H1 (cell line): ENCODE data around the gene GNG4. TPM values are rescaled to one million over a fixed set of nuclear protein-coding genes. Genes with fewer than 3 reads are reported as not detected.

ENCODE experiments used
- CTCF ChIA-PET: fragments of 300-600 bp; sonication (Branson Sonifier 250); formaldehyde crosslinking; loops from one replicate; lab custom pipeline; 2021; ENCODE audit not compliant: partially characterized antibody; lab: Charles Lee
- POLR2A ChIA-PET: fragments of 300-600 bp; sonication (Branson Sonifier 250); formaldehyde crosslinking; loops from one replicate; lab custom pipeline; 2021; ENCODE audit warnings: inconsistent platforms; ENCODE audit not compliant: partially characterized antibody; lab: Charles Lee
- DNase-seq, 2 experiments: peaks; one replicate each; pipeline versions ENCODE4 v3.0.0 to v3.0.0-alpha.2; 2010 to 2022; ENCODE audit warnings: low spot score in 2 of 2, low read depth in 1 of 2, mixed read lengths in 1 of 2
- FAIRE-seq: peaks from 2 replicates; lab custom pipeline; 2011; peaks lifted over from hg19 to GRCh38; lab: Jason Lieb, UNC
- H2AFZ ChIP-seq: 2 replicates; pipeline ENCODE4 v1.8.1; 2012; ENCODE audit warnings: low read length, inconsistent platforms
- H2AK5ac ChIP-seq: 2 replicates; pipeline ENCODE4 v1.6.1; 2013; ENCODE audit warnings: low read depth, low read length
- H2BK120ac ChIP-seq: replicated peaks from 2 replicates; pipeline ENCODE3; 2013; ENCODE audit warnings: low read depth, low read length, inconsistent platforms
- H2BK12ac ChIP-seq: 2 replicates; pipeline ENCODE4 v1.6.1; 2013; ENCODE audit warnings: low read depth, low read length
- H2BK15ac ChIP-seq: 2 replicates; pipeline ENCODE4 v1.6.1; 2013; ENCODE audit warnings: low read length
- H2BK20ac ChIP-seq: 2 replicates; pipeline ENCODE4 v1.6.1; 2013; ENCODE audit warnings: low read length
- H2BK5ac ChIP-seq: 2 replicates; pipeline ENCODE4 v1.6.1; 2013; ENCODE audit warnings: low read depth, low read length
- H3K14ac ChIP-seq: 2 replicates; pipeline ENCODE4 v1.6.1; 2013; ENCODE audit warnings: inconsistent platforms; ENCODE audit not compliant: insufficient read length
- H3K18ac ChIP-seq: 2 replicates; pipeline ENCODE4 v1.6.1; 2013; ENCODE audit warnings: low read length; ENCODE audit errors: extremely low read depth
- H3K23ac ChIP-seq: 2 replicates; pipeline ENCODE4 v1.6.1; 2013; ENCODE audit warnings: inconsistent platforms; ENCODE audit not compliant: insufficient read length
- H3K23me2 ChIP-seq: 2 replicates; pipeline ENCODE4 v1.6.1; 2013; ENCODE audit warnings: low read depth, low read length
- H3K27ac ChIP-seq: 2 replicates; pipeline ENCODE4 v1.6.1; 2011; ENCODE audit warnings: low read depth, low read length, inconsistent platforms
- H3K27me3 ChIP-seq, 4 experiments: replicated peaks in 1 of 4; 1 replicate in 1 of 4; 2 replicates in 3 of 4; pipeline versions ENCODE4 v1.6.1 to v1.8.1; 2011 to 2013; ENCODE audit warnings: low read length in 3 of 4, mild to moderate bottlenecking in 3 of 4, inconsistent platforms in 2 of 4, mixed read lengths in 2 of 4, moderate library complexity in 1 of 4; ENCODE audit not compliant: control insufficient read depth in 3 of 4, insufficient read depth in 3 of 4; ENCODE audit errors: extremely low read depth in 1 of 4
- H3K36me3 ChIP-seq, 4 experiments: 2 replicates each; pipeline versions ENCODE4 v1.6.1 to v1.8.1; 2011 to 2013; ENCODE audit warnings: mild to moderate bottlenecking in 4 of 4, low read length in 3 of 4, moderate library complexity in 2 of 4, control low read depth in 1 of 4, inconsistent platforms in 1 of 4; ENCODE audit not compliant: insufficient read depth in 4 of 4, control insufficient read depth in 2 of 4
- H3K4ac ChIP-seq: replicated peaks from 2 replicates; pipeline ENCODE3; 2013; ENCODE audit warnings: low read length, low read depth, mixed read lengths, inconsistent platforms; ENCODE audit not compliant: insufficient read length
- H3K4me1 ChIP-seq, 4 experiments: replicated peaks in 1 of 4; 1 replicate in 1 of 4; 2 replicates in 3 of 4; pipeline versions ENCODE4 v1.6.1 to v1.8.1; 2011 to 2013; ENCODE audit warnings: low read length in 3 of 4, inconsistent platforms in 2 of 4, mixed read lengths in 1 of 4; ENCODE audit not compliant: insufficient read depth in 4 of 4, control insufficient read depth in 3 of 4
- H3K4me2 ChIP-seq, 2 experiments: 2 replicates each; pipeline versions ENCODE4 v1.6.1 to v1.8.1; 2011 to 2013; ENCODE audit warnings: low read depth in 2 of 2, low read length in 2 of 2, control low read depth in 1 of 2, inconsistent platforms in 1 of 2, mild to moderate bottlenecking in 1 of 2; ENCODE audit not compliant: insufficient read depth in 1 of 2
- H3K4me3 ChIP-seq, 4 experiments: fragments of 200-600, 300-600 bp in 1 of 4; sonication (generic), shearing (Covaris generic), sonication (Bioruptor Twin) in 1 of 4; 2 replicates each; pipeline versions ENCODE4 v1.5.1 to v1.8.1; 2011 to 2016; ENCODE audit warnings: low read length in 4 of 4, low read depth in 3 of 4, control low read depth in 2 of 4, inconsistent platforms in 2 of 4, mild to moderate bottlenecking in 2 of 4, mixed read lengths in 1 of 4, moderate library complexity in 1 of 4; ENCODE audit not compliant: insufficient read depth in 2 of 4; ENCODE audit errors: extremely low read depth in 1 of 4
- H3K56ac ChIP-seq: replicated peaks from 2 replicates; pipeline ENCODE3; 2013; ENCODE audit warnings: low read depth, mild to moderate bottlenecking, mixed read lengths, low read length, inconsistent platforms; ENCODE audit not compliant: insufficient read length
- H3K79me1 ChIP-seq: 2 replicates; pipeline ENCODE4 v1.6.1; 2013; ENCODE audit warnings: low read depth, low read length, control low read depth
- H3K79me2 ChIP-seq, 2 experiments: 2 replicates each; pipeline versions ENCODE4 v1.6.1 to v1.8.1; 2012 to 2013; ENCODE audit warnings: low read length in 2 of 2, mild to moderate bottlenecking in 2 of 2, inconsistent platforms in 1 of 2; ENCODE audit not compliant: insufficient read depth in 2 of 2, control insufficient read depth in 1 of 2
- H3K9ac ChIP-seq, 4 experiments: replicated peaks in 1 of 4; 1 replicate in 1 of 4; 2 replicates in 3 of 4; pipeline versions ENCODE4 v1.6.1 to v1.8.1; 2011 to 2013; ENCODE audit warnings: low read depth in 3 of 4, low read length in 3 of 4, control low read depth in 2 of 4, mild to moderate bottlenecking in 2 of 4, moderate library complexity in 2 of 4, inconsistent platforms in 1 of 4; ENCODE audit errors: extremely low read depth in 1 of 4
- H3K9me3 ChIP-seq, 2 experiments: 2 replicates each; pipeline versions ENCODE4 v1.6.1 to v1.8.1; 2012 to 2013; ENCODE audit warnings: mild to moderate bottlenecking in 2 of 2, moderate library complexity in 2 of 2, control low read depth in 1 of 2, inconsistent platforms in 1 of 2, low read depth in 1 of 2, low read length in 1 of 2, mixed read lengths in 1 of 2; ENCODE audit not compliant: insufficient read depth in 2 of 2
- H4K20me1 ChIP-seq, 2 experiments: replicated peaks in 1 of 2; 2 replicates each; pipeline versions ENCODE3 to v1.8.1; 2011 to 2013; ENCODE audit warnings: inconsistent platforms in 2 of 2, low read length in 2 of 2, mild to moderate bottlenecking in 1 of 2; ENCODE audit not compliant: insufficient read depth in 2 of 2, control insufficient read depth in 1 of 2
- H4K5ac ChIP-seq: 2 replicates; pipeline ENCODE4 v1.6.1; 2013; ENCODE audit warnings: low read length, low read depth, mixed read lengths, inconsistent platforms; ENCODE audit not compliant: insufficient read length
- H4K8ac ChIP-seq: 2 replicates; pipeline ENCODE4 v1.8.0; 2013; ENCODE audit warnings: mild to moderate bottlenecking, moderate library complexity, low read length, inconsistent platforms; ENCODE audit not compliant: insufficient read depth; ENCODE audit errors: extremely low read depth
- H4K91ac ChIP-seq: replicated peaks from 2 replicates; pipeline ENCODE3; 2013; ENCODE audit warnings: low read length, mixed read lengths, inconsistent platforms; ENCODE audit not compliant: insufficient read length
- CBX5 ChIP-seq: fragments of 300-800, 300-1000 bp; sonication (generic); IDR thresholded peaks from 2 replicates; pipeline ENCODE4 v1.7.1; 2016; ENCODE audit warnings: antibody characterized with exemption, low read length, low read depth
- CEBPB ChIP-seq: IDR thresholded peaks from 2 replicates; pipeline ENCODE4 v1.6.1; 2012; ENCODE audit warnings: low read depth, low read length
- HDAC2 ChIP-seq, 2 experiments: fragments of 300-600 bp in 1 of 2; sonication (generic) in 1 of 2; IDR thresholded peaks; 2 replicates each; pipeline ENCODE4 v1.6.1; 2011 to 2012; ENCODE audit warnings: low read depth in 2 of 2, low read length in 2 of 2, mild to moderate bottlenecking in 2 of 2, moderate library complexity in 2 of 2, borderline replicate concordance in 1 of 2, inconsistent platforms in 1 of 2
- KDM5A ChIP-seq: fragments of 200-600 bp; IDR thresholded peaks from 2 replicates; pipeline ENCODE4 v1.7.1; 2012; ENCODE audit warnings: mild to moderate bottlenecking, low read length, inconsistent platforms, mixed read lengths
- YY1 ChIP-seq: IDR thresholded peaks from 2 replicates; pipeline ENCODE4 v1.6.1; 2011; ENCODE audit warnings: low read depth, mild to moderate bottlenecking, low read length
- WGBS, 2 experiments: shearing (Covaris generic) in 1 of 2; methylation state at CpG; one replicate each; pipeline versions ENCODE4 v1.1.6 to v1.1.7; 2013 to 2015; ENCODE audit warnings: low lambda C conversion rate in 2 of 2, mixed read lengths in 2 of 2, inconsistent platforms in 1 of 2, low coverage in 1 of 2, missing lambda C conversion rate in 1 of 2; ENCODE audit not compliant: insufficient replicate concordance in 2 of 2, insufficient coverage in 1 of 2, insufficient read length in 1 of 2; ENCODE audit errors: extremely low coverage in 1 of 2, missing lambda C conversion rate in 1 of 2; 5-methylcytosine and 5-hydroxymethylcytosine counted together
- polyA plus RNA-seq, 7 experiments: library from polyadenylated mRNA; depleted of rRNA in 3 of 7; stranded (reverse) in 5 of 7; unstranded in 2 of 7; fragments of >200 nt in 5 of 7; fragments of 200-250 nt in 2 of 7; gene quantifications; 1 replicate in 5 of 7; 2 replicates in 1 of 7; 4 replicates in 1 of 7; pipeline versions ENCODE4 v1.2.1 to v1.2.3, GENCODE V29; 2011 to 2013; ENCODE audit warnings: missing spikeins in 2 of 7, mixed read lengths in 2 of 7
- total RNA-seq: library from RNA; stranded (reverse); fragmentation: NEBNext Ultra II Directional; extraction: Animal tissue kit (Norgen Biotek cat#: 25700); gene quantifications from 2 replicates; pipeline ENCODE4 v1.2.1, GENCODE V29; 2021

The GNG4 gene
- total and polyA plus RNA-seq, 2 of the 8 experiments (the other 6 are each of a cell fraction or from before 2014, with no cell fraction given), result 95.5 to 96.8 TPM

- no peaks in the 10 kb centered on the region; a peak in 1 of 7 replicates for H3K27me3 ChIP-seq
- H3K36me3 ChIP-seq, result no peaks in the 10 kb centered on the region
- no peak overlapping the region for H3K4me2 ChIP-seq
- no peak for DNase-seq
- no peak overlapping the region for H3K9ac ChIP-seq
- no peak overlapping the region for H2BK15ac ChIP-seq
- no peak overlapping the region for H2AK5ac ChIP-seq
- no peak overlapping the region for H2AFZ ChIP-seq
- no peak overlapping the region for H3K4me3 ChIP-seq
- no peak overlapping the region for H3K14ac ChIP-seq
- WGBS, 2 experiments, result 88% methylated on average over 6 of the region's 6 CpGs; no CpG with 5 or more reads in 1 of the 2 experiments
- no peak overlapping the region for H4K5ac ChIP-seq
- no peak overlapping the region for H3K23ac ChIP-seq
- H2BK5ac ChIP-seq, result no peak overlapping the region
- H3K27ac ChIP-seq, result no peak overlapping the region
- no peak overlapping the region for H4K91ac ChIP-seq
- H2BK20ac ChIP-seq, result no peak overlapping the region
- ChIA-PET POLR2A (interaction anchor here (0.6 kb wide), 1 partner anchor 1307 kb away, joined by 3 read pairs; no protein-coding TSS in a partner anchor), CTCF (interaction anchor here (0.8 to 1.6 kb wide), 7 partner anchors 12 to 271 kb away, joined by 3 to 6 read pairs (median 3); no protein-coding TSS in a partner anchor)
- H3K56ac ChIP-seq, result no peak overlapping the region
- no peak overlapping the region for H2BK120ac ChIP-seq
- no peaks in the 10 kb centered on the region for H3K9me3 ChIP-seq
- H3K23me2 ChIP-seq, result no peaks in the 10 kb centered on the region
- H4K20me1 ChIP-seq, result no peaks in the 10 kb centered on the region
- no peaks in the 10 kb centered on the region for H3K79me1 ChIP-seq
- H3K79me2 ChIP-seq, result no peaks in the 10 kb centered on the region
- no peak overlapping the region for H4K8ac ChIP-seq
- no peak overlapping the region for H3K4ac ChIP-seq
- no peak overlapping the region for H3K18ac ChIP-seq
- no peaks in the 10 kb centered on the region for H3K4me1 ChIP-seq
- H2BK12ac ChIP-seq, result no peak overlapping the region
- FAIRE-seq, result no peak
- no peak for TF ChIP-seq CEBPB
- TF ChIP-seq KDM5A, result no peak
- no peak for TF ChIP-seq CBX5
- TF ChIP-seq YY1, result no peak
- no peak for TF ChIP-seq HDAC2 (IDR thresholded peaks at IDR 0.05; ENCODE audit: borderline replicate concordance in 1 of 2, low read depth in 2 of 2, low read length in 2 of 2)
These were observed 138.8 kb downstream of the GNG4 start for GRCh38 chr1:235510823-235511222.
